ENCODE measurements around the gene ABCA10.
"Not testable (repeated sequence)": the region's sequence is repeated elsewhere in the genome, so short reads cannot be mapped to it uniquely, and the experiment has no call there.

The ABCA10 gene

GRCh38 chr17:69175625-69176456, 52.8 kb downstream of the ABCA10 start:
- no peak overlapping the region for H3K4me3 ChIP-seq (ENCODE audit: low read depth in 1 of 2, low read length in 1 of 2)
- no peaks in the 10 kb centered on the region for H3K9me3 ChIP-seq
- H3K4me1 ChIP-seq (ENCODE audit: control insufficient read depth in 1 of 2, insufficient read depth in 1 of 2, low read depth in 1 of 2, low read length in 1 of 2): no peaks in the 10 kb centered on the region
- H3K36me3 ChIP-seq: no peaks in the 10 kb centered on the region
- no peaks in the 10 kb centered on the region for H3K27me3 ChIP-seq
- TF ChIP-seq CTCF (IDR thresholded peaks at IDR 0.05): no peak
- no peak overlapping the region for H3K27ac ChIP-seq

GRCh38 chr17:69175262-69175624, 53.4 kb downstream of the ABCA10 start:
- H3K27me3 ChIP-seq: no peaks in the 10 kb centered on the region
- no peaks in the 10 kb centered on the region for H3K36me3 ChIP-seq
- no peak overlapping the region for H3K4me3 ChIP-seq (ENCODE audit: low read depth in 1 of 2, low read length in 1 of 2)
- H3K9me3 ChIP-seq: no peaks in the 10 kb centered on the region
- no peak for TF ChIP-seq CTCF (IDR thresholded peaks at IDR 0.05)
- no peak overlapping the region for H3K27ac ChIP-seq
- no peaks in the 10 kb centered on the region for H3K4me1 ChIP-seq (ENCODE audit: control insufficient read depth in 1 of 2, insufficient read depth in 1 of 2, low read depth in 1 of 2, low read length in 1 of 2)

- no peak overlapping the region for H3K27ac ChIP-seq
- H3K36me3 ChIP-seq: no peaks in the 10 kb centered on the region
- no peak for TF ChIP-seq CTCF (IDR thresholded peaks at IDR 0.05)
- no peaks in the 10 kb centered on the region for H3K27me3 ChIP-seq
- H3K4me3 ChIP-seq (ENCODE audit: low read depth in 1 of 2, low read length in 1 of 2): no peak overlapping the region
- no peaks in the 10 kb centered on the region for H3K4me1 ChIP-seq (ENCODE audit: control insufficient read depth in 1 of 2, insufficient read depth in 1 of 2, low read depth in 1 of 2, low read length in 1 of 2)
- H3K9me3 ChIP-seq: no peaks in the 10 kb centered on the region
Measured at GRCh38 chr17:69173118-69173517, 55.5 kb downstream of the ABCA10 start.

DNA sequence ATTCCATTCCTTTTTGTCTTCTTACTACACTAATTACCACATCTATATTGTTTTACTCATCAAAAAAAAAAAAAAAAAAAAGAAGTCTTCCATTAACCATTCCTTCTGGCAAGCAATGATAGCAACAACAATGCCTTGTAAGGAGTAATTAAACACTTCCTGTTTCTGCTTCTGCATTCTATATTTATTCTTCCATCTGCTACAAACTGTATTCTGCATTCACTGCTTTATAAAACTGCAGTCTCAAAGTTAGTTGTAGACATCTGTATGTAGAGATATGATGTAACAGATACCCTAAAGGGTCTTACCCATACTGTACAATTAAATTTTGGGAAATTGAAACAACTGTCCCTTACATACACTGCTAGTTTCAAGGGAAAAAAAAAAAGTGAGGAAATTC, 58.2 kb downstream of the ABCA10 start:
- Histone ChIP-seq H3K27ac (no peak overlapping the region), H3K9me3 (no peaks in the 10 kb centered on the region), H3K36me3 (no peaks in the 10 kb centered on the region), H3K4me1 (ENCODE audit: control insufficient read depth in 1 of 2, insufficient read depth in 1 of 2, low read depth in 1 of 2, low read length in 1 of 2) (no peaks in the 10 kb centered on the region), H3K27me3 (no peaks in the 10 kb centered on the region), H3K4me3 (ENCODE audit: low read depth in 1 of 2, low read length in 1 of 2) (no peak overlapping the region)
- TF ChIP-seq CTCF (IDR thresholded peaks at IDR 0.05): no peak

GRCh38 chr17:69168642-69169041, 60.0 kb downstream of the ABCA10 start:
- not testable (repeated sequence) for H3K27ac ChIP-seq; H3K27me3 ChIP-seq; H3K4me1 ChIP-seq (ENCODE audit: control insufficient read depth in 1 of 2, insufficient read depth in 1 of 2, low read depth in 1 of 2, low read length in 1 of 2); H3K9me3 ChIP-seq; H3K36me3 ChIP-seq; H3K4me3 ChIP-seq (ENCODE audit: low read depth in 1 of 2, low read length in 1 of 2)

- Histone ChIP-seq H3K27me3 (no peaks in the 10 kb centered on the region), H3K4me3 (ENCODE audit: low read depth in 1 of 2, low read length in 1 of 2) (no peak overlapping the region), H3K9me3 (no peaks in the 10 kb centered on the region), H3K4me1 (ENCODE audit: control insufficient read depth in 1 of 2, insufficient read depth in 1 of 2, low read depth in 1 of 2, low read length in 1 of 2) (no peaks in the 10 kb centered on the region), H3K27ac (no peak overlapping the region), H3K36me3 (no peaks in the 10 kb centered on the region)
- no peak for TF ChIP-seq CTCF (IDR thresholded peaks at IDR 0.05)
Measured at GRCh38 chr17:69166957-69167356, 61.7 kb downstream of the ABCA10 start.

Data from neutrophil (primary cell).